Motor neuron (in vitro differentiated cells): ENCODE results near the gene C10orf53. TPM values are rescaled to one million over a fixed set of nuclear protein-coding genes. Genes with fewer than 3 reads are reported as not detected.

ENCODE experiments used
- ATAC-seq, 8 experiments: fragments of 200-7000 bp; cut with Tn5 transposase; replicated peaks in 6 of 8; 2 replicates each; pipeline ENCODE4 v1.8.0; 2021; ENCODE audit warnings: mild to moderate bottlenecking in 8 of 8, moderate library complexity in 8 of 8
- H3K27ac ChIP-seq, 2 donors: fragments of 250-450 bp; sonication (Bioruptor Pico); 2 replicates each; pipeline ENCODE4 v1.9.0; 2021; ENCODE audit warnings: antibody characterized with exemption in 2 of 2, mild to moderate bottlenecking in 2 of 2, moderate library complexity in 1 of 2
- H3K4me1 ChIP-seq, 2 donors: fragments of 250-450 bp; sonication (Bioruptor Pico); replicated peaks in 1 of 2; 2 replicates each; pipeline ENCODE4 v1.6.1; 2021; ENCODE audit warnings: antibody characterized with exemption in 2 of 2, mild to moderate bottlenecking in 2 of 2, moderate library complexity in 1 of 2
- H3K4me3 ChIP-seq, 5 donors: fragments of 250-450 bp; sonication (Bioruptor Pico); 2 replicates each; pipeline ENCODE4 v1.9.0; 2021; ENCODE audit warnings: antibody characterized with exemption in 5 of 5, mild to moderate bottlenecking in 5 of 5, moderate library complexity in 4 of 5
- WGBS, 10 experiments: fragments of 450-650 bp; shearing (Covaris generic); methylation state at CpG; one replicate each; pipeline ENCODE4 v1.0.0; 2022; 5-methylcytosine and 5-hydroxymethylcytosine counted together
- in situ Hi-C, 9 experiments: fragments of 400-800 bp; cut with MboI; loops; one replicate each; pipeline ENCODE4 v1.15.0; 2021; ENCODE audit warnings: low sequenced_read_pairs in 9 of 9, low pct_unique_long_range_greater_than_20kb in 2 of 9; ENCODE audit not compliant: unreplicated experiment in 9 of 9
- total RNA-seq, 8 experiments: library from RNA; unstranded; fragments of 300-600 nt; gene quantifications; 2 replicates each; pipeline versions ENCODE4 v1.2.3 to v1.2.4, GENCODE V29; 2022

The C10orf53 gene
- total RNA-seq, 8 experiments from 2014 or later, result 0.21 to 0.76 (median 0.49) TPM; not detected in 3

GRCh38 chr10:49746626-49747302 lies 67.3 kb downstream of the C10orf53 start:
- no peak overlapping the region for H3K4me3 ChIP-seq
- WGBS, 10 experiments, result 20 to 100% (median 80%) methylated on average over 1 to 6 of the region's 20 CpGs; no CpG with 5 or more reads in 3 of the 10 experiments
- H3K4me1 ChIP-seq, result no peaks in the 10 kb centered on the region
- in situ Hi-C loops, result no loop called here
- ATAC-seq, result no peak
- H3K27ac ChIP-seq, result no peak overlapping the region

Other genes starting within 250 kb of the C10orf53 start
- gene ERCC6, start 140.5 kb upstream of the C10orf53 start, total RNA-seq, result 100 to 1,000 TPM in 1 of 8 experiments, 10 to 100 TPM in 6, 1 to 10 TPM in 1; 9.9 to 112 (median 15.3) TPM
- gene SLC18A3, start 69.3 kb upstream of the C10orf53 start, total RNA-seq, result 10 to 100 TPM in 3 of 8 experiments, 1 to 10 TPM in 2, under 1 TPM in 2, not detected in 1; 0.10 to 17.7 (median 8.7) TPM
- 1 to 10 TPM in 5 of 8 experiments, not detected in 3; 2.4 to 6.5 (median 3.8) TPM for gene CHAT, start 65.6 kb upstream of the C10orf53 start, total RNA-seq
- gene OGDHL, start 82.7 kb downstream of the C10orf53 start, total RNA-seq, result 10 to 100 TPM in 5 of 8 experiments, 1 to 10 TPM in 3; 1.9 to 47.1 (median 11.9) TPM